Small intestine (tissue), 7 donors: Measurements from ENCODE around the gene THSD7A. TPM values are rescaled to one million over a fixed set of nuclear protein-coding genes. Genes with fewer than 3 reads are reported as not detected.
A peak's percentile ranks its signal among the peaks of the same experiment; 100 is the strongest.

ENCODE experiments used
- DNase-seq, 2 donors: peaks; one replicate each; pipeline versions ENCODE4 v3.0.0 to v3.0.0-alpha.2; 2013
- FAIRE-seq: peaks from 2 replicates; lab custom pipeline; 2012; peaks lifted over from hg19 to GRCh38; lab: Jason Lieb, UNC
- H3K27ac ChIP-seq, 3 donors: one replicate each; pipeline ENCODE4 v1.5.1; 2013; ENCODE audit warnings: low read length in 2 of 3, mild to moderate bottlenecking in 2 of 3, control low read depth in 1 of 3, inconsistent platforms in 1 of 3, low read depth in 1 of 3, moderate library complexity in 1 of 3
- H3K27me3 ChIP-seq, 3 donors: one replicate each; pipeline ENCODE4 v1.6.1; 2013; ENCODE audit warnings: low read length in 3 of 3, inconsistent platforms in 1 of 3; ENCODE audit not compliant: control insufficient read depth in 3 of 3, insufficient read depth in 3 of 3
- H3K36me3 ChIP-seq, 3 donors: one replicate each; pipeline ENCODE4 v1.6.1; 2013; ENCODE audit warnings: low read length in 3 of 3, inconsistent platforms in 1 of 3, low read depth in 1 of 3, mild to moderate bottlenecking in 1 of 3, moderate library complexity in 1 of 3; ENCODE audit not compliant: control insufficient read depth in 3 of 3, insufficient read depth in 2 of 3
- H3K4me1 ChIP-seq, 3 donors: one replicate each; pipeline ENCODE4 v1.6.1; 2013; ENCODE audit warnings: low read length in 2 of 3, inconsistent platforms in 1 of 3, low read depth in 1 of 3, mild to moderate bottlenecking in 1 of 3, moderate library complexity in 1 of 3; ENCODE audit not compliant: control insufficient read depth in 3 of 3, insufficient read depth in 2 of 3
- H3K4me3 ChIP-seq, 3 donors: one replicate each; pipeline ENCODE4 v1.5.1; 2013; ENCODE audit warnings: low read length in 3 of 3, control low read depth in 1 of 3, inconsistent platforms in 1 of 3, low read depth in 1 of 3, mild to moderate bottlenecking in 1 of 3, moderate library complexity in 1 of 3
- H3K9me3 ChIP-seq, 2 donors: one replicate each; pipeline ENCODE4 v1.6.1; 2013; ENCODE audit warnings: low read depth in 1 of 2, low read length in 1 of 2; ENCODE audit not compliant: control insufficient read depth in 2 of 2, insufficient read depth in 1 of 2
- WGBS, 3 donors: extraction: QIAGEN DNeasy Blood & Tissue Kit; methylation state at CpG; one replicate each; pipeline ENCODE4 v1.1.7; 2013; 5-methylcytosine and 5-hydroxymethylcytosine counted together
- polyA plus RNA-seq, 4 donors: library from polyadenylated mRNA; stranded (reverse) in 3 of 4; unstranded in 1 of 4; fragments of 200-250 nt in 3 of 4; fragments of 120-200 nt in 1 of 4; gene quantifications; one replicate each; pipeline versions ENCODE4 v1.2.1 to v1.2.3, GENCODE V29; 2013
- donor health status: healthy with polysubstance abuse.
- donor health status: control.
- donor health status: control.
- donor health status: Bipolar disorder and iron deficiency.
- donor health status: healthy.

THSD7A gene
- polyA plus RNA-seq, 4 donors = 1.1 to 3.5 TPM; not detected in 2

DNA sequence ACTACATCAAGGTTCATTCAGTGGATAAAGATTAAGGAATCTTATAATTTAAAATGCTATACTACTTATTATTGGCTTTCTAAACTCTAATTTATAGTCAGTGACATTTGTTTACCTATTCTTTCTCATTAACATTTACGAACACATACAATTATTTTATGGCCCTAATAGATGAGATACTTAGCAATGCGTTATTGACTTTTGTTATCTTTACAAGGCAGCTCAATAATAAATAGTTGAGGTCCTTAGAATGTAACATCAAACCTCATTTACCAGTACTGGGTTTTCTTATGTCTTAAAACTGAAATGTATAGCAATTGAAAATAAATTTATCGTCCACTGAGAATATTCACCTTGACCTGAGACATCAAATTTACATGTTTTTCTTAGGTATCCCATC is 89.0 kb downstream of the THSD7A start:
- DNase-seq (peak in 1 of 2 donors; percentile 25), FAIRE-seq (no peak)
- no peak overlapping the region for H3K27ac ChIP-seq
- no peak overlapping the region for H3K4me3 ChIP-seq
- no peaks in the 10 kb centered on the region for H3K4me1 ChIP-seq
- no peaks in the 10 kb centered on the region for H3K36me3 ChIP-seq
- WGBS, 3 donors = 25 to 51% (median 40%) methylated on average over 3 of the region's 3 CpGs
- H3K27me3 ChIP-seq = peaks cover 0 to 2% (median 0%) of the 10 kb centered on the region in 3 donors
- H3K9me3 ChIP-seq = no peaks in the 10 kb centered on the region

DNA sequence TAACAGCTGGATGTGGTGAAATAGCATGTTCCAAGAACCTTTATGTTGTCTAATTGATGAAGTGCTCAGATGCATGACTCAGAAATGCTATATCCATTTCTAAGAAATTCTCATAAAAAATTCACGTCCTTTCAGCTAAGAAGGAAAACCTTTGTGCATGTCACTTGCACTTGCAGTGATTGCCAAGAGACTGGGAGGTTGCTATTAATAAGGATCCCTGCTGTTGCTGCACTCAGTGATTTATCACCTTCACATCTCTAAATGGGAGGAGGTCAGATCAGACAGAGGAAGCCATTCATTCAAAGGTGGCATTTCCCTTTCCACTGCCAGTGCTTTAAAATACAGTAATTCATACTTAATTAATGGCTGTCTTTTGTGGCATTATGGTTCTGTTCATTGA is 89.5 kb downstream of the THSD7A start:
- H3K4me3 ChIP-seq = no peak overlapping the region
- FAIRE-seq (no peak), DNase-seq (peak in 1 of 2 donors; percentile 9)
- H3K4me1 ChIP-seq = no peaks in the 10 kb centered on the region
- no peaks in the 10 kb centered on the region for H3K36me3 ChIP-seq
- no peak overlapping the region for H3K27ac ChIP-seq
- 3 to 14% (median 8%) methylated on average over 1 of the region's 1 CpG for whole genome bisulfite sequencing, 3 donors
- H3K9me3 ChIP-seq = no peaks in the 10 kb centered on the region
- H3K27me3 ChIP-seq = peaks cover 0 to 2% (median 0%) of the 10 kb centered on the region in 3 donors

DNA sequence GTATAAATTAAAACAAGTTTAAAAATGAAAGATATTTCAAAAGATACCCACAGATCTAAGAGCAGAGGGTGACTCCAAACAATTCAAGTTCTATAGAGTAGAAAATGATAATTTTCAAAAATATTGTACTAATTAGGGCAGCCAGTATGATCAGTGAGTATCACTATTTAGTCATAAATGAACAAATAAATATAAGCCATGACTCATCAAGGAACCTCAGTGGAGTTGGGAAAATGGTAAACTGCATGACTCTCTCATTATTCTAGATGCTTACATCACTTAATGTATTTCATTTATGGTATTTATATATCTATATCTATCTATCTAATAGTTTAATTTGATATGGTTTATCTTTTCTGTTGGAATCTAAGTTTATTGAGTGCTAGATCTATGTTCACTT is 94.3 kb downstream of the THSD7A start:
- Histone ChIP-seq H3K4me3 (no peak overlapping the region), H3K27me3 (peaks cover 0 to 2% (median 0%) of the 10 kb centered on the region in 3 donors), H3K27ac (no peak overlapping the region), H3K4me1 (no peaks in the 10 kb centered on the region), H3K36me3 (no peaks in the 10 kb centered on the region), H3K9me3 (no peaks in the 10 kb centered on the region)
- no peak for FAIRE-seq
- DNase-seq = no peak

DNA sequence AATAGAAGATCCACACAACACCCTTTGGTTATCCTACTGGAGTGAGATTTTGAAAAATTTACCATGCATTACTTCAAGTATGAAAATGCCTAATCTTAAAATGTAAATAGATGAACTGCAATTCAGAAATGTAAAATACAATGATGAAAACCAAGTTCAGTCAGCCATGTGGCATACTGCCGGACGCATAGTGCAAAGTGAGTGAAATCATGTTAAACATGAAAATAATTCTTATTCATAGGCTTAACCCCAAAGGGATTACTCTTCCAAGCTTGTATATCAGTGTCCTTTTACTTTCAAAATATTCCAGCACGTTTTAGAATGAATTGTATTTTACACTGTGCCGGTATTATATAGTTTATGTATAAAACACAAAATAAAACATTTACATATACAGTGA is 99.8 kb downstream of the THSD7A start:
- Histone ChIP-seq H3K27me3 (no peaks in the 10 kb centered on the region), H3K36me3 (no peaks in the 10 kb centered on the region), H3K4me1 (no peaks in the 10 kb centered on the region), H3K9me3 (no peaks in the 10 kb centered on the region), H3K4me3 (no peak overlapping the region), H3K27ac (no peak overlapping the region)
- 47 to 68% (median 64%) methylated on average over 4 of the region's 4 CpGs for WGBS, 3 donors
- FAIRE-seq = no peak
- no peak for DNase-seq

DNA sequence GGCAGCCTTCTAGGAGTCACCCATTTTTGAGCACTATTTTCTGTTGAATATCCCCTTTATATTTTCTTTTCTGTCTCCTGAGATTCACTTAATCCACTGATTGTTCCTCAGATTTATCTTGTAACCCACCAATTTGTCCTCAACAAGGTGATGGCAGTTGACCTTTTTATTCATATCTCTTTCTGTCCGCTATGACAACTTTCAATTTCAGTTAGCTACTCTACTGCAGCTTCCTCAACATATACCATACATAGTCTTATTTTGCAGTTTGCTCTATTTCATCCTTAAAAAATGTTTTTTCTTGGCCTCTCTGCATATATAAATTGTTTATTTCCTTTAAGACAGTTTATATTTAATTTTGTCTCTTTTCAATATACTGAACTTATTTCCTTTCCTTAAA is 101.3 kb downstream of the THSD7A start:
- no peaks in the 10 kb centered on the region for H3K4me1 ChIP-seq
- H3K36me3 ChIP-seq = no peaks in the 10 kb centered on the region
- H3K27ac ChIP-seq = no peak overlapping the region
- H3K9me3 ChIP-seq = no peaks in the 10 kb centered on the region
- no peaks in the 10 kb centered on the region for H3K27me3 ChIP-seq
- FAIRE-seq = no peak
- DNase-seq = no peak
- 76 to 84% (median 84%) methylated on average over 1 of the region's 1 CpG for WGBS, 3 donors
- no peak overlapping the region for H3K4me3 ChIP-seq

DNA sequence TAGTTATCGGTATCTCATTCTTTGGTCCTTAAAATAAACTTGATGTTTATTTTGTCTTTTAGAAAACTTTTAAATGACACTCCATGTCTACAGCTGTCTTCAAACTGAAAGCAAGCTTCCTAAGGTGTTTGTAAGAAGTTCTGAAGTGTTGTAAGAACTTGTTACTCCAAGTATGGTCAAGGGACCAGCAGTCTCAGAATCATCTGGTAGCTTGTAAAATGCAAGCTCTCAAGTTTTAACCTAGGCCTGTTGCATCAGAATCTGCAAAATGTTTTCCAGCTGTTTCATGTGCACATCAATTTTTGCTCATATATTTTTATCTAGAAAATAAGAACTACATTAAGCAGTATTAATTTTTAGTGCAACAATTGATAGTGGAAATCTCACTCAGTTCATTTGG is 104.1 kb downstream of the THSD7A start:
- FAIRE-seq (no peak), DNase-seq (no peak)
- H3K4me3 ChIP-seq = no peak overlapping the region
- WGBS, 3 donors = 89 to 92% (median 89%) methylated on average over 1 of the region's 1 CpG
- H3K9me3 ChIP-seq = no peaks in the 10 kb centered on the region
- H3K27ac ChIP-seq = no peak overlapping the region
- no peaks in the 10 kb centered on the region for H3K36me3 ChIP-seq
- no peaks in the 10 kb centered on the region for H3K4me1 ChIP-seq
- no peaks in the 10 kb centered on the region for H3K27me3 ChIP-seq

DNA sequence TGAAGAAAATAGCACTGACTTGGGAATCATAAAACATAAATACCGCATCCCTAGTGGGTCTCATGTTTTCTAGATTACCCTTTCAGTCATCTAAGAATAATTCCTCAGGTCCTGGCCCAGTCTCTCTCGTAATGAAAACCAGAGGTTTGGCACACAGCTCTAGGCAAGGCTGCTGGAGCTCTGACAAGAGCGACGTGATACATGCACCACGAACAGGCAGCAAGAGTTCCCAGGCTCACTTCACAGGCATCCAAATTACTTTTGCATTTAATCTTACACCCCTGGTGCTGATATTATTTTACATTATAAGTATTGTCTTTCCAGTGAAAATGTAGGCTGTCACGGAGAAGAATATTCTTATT is 105.2 kb downstream of the THSD7A start:
- no peaks in the 10 kb centered on the region for H3K27me3 ChIP-seq
- H3K27ac ChIP-seq = no peak overlapping the region
- H3K9me3 ChIP-seq = no peaks in the 10 kb centered on the region
- H3K4me3 ChIP-seq = no peak overlapping the region
- FAIRE-seq (no peak), DNase-seq (no peak)
- no peaks in the 10 kb centered on the region for H3K36me3 ChIP-seq
- H3K4me1 ChIP-seq = no peaks in the 10 kb centered on the region
- WGBS, 3 donors = 74 to 88% (median 82%) methylated on average over 6 of the region's 6 CpGs

DNA sequence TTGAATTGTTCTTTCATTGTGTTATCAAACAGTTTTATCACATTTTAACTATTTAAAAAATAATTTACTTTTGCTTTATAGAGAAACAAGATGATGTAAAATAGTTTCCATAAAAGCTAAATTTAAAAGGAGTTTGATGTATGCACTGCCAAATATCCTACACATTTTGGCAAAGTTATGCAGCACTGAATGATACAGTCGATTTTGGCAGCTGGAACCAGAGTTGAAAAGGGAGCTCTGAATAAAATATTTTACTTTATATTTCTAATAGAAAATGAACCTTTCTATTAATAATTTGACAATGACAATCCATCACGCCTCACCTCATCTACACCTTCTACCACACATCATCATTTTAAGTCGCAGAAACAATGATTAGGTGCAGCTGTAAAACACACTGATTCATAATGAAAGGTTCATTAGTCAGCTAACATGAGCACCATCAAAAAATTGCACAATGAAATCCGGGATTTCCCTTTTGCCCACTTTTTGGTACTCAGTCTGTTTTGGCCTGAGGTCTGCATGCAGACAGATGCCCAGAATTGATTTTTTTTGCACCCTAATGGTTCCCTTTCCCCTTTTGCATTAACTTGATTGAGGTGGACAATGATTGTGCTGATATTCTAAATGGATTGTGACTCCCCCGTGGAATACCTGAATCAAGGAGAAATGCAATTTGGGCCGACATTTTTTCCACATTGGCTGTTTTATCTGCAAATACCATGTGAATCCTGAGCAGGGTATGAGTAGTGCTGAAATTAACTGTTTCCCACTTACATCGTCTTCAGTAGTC is 105.8 kb downstream of the THSD7A start:
- Histone ChIP-seq H3K27ac (no peak overlapping the region), H3K4me3 (no peak overlapping the region), H3K4me1 (no peaks in the 10 kb centered on the region), H3K36me3 (no peaks in the 10 kb centered on the region), H3K9me3 (no peaks in the 10 kb centered on the region), H3K27me3 (no peaks in the 10 kb centered on the region)
- no peak for FAIRE-seq
- DNase-seq = no peak
- 79 to 88% (median 79%) methylated on average over 7 of the region's 7 CpGs for WGBS, 3 donors

DNA sequence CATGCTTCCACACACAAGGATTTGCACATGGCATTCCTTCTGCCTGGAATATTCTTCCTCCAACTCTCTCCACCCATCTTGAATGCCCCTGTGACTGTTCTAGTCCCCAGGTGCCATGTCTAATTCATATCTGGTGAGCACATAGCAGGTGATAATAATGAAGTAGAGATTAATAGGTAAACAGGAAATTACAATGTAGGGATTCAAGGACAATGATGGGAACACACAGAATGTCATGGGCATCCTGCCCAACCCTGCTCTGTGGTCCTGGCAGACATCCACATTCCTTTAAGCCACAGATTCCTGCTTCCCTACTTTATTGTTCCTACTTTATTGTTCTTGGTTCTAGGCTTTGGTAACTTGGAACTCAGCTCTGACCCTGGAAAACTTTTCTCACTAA is 115.8 kb downstream of the THSD7A start:
- no peak for FAIRE-seq
- no peak overlapping the region for H3K27ac ChIP-seq
- H3K36me3 ChIP-seq = no peaks in the 10 kb centered on the region
- peak in 1 of 2 donors; percentile 26 for DNase-seq
- H3K27me3 ChIP-seq = no peaks in the 10 kb centered on the region
- no peaks in the 10 kb centered on the region for H3K4me1 ChIP-seq
- no peaks in the 10 kb centered on the region for H3K9me3 ChIP-seq
- H3K4me3 ChIP-seq = no peak overlapping the region
